Right ventricle myocardium inferior (tissue), 1 donor: Measurements from ENCODE around the gene ZXDC. TPM values are rescaled to one million over a fixed set of nuclear protein-coding genes. Genes with fewer than 3 reads are reported as not detected.

Source experiments
- ATAC-seq: fragments of 200-7000 bp; cut with Tn5 transposase; one replicate; pipeline ENCODE4 v1.9.1; 2020; ENCODE audit warnings: mild to moderate bottlenecking, moderate library complexity
- DNase-seq: peaks from one replicate; pipeline ENCODE4 v3.0.0; 2021; ENCODE audit errors: missing footprints
- intact Hi-C: fragments of 100-400 bp; cut with DNase I; formaldehyde crosslinking; loops from one replicate; pipeline ENCODE4 v1.11.0; 2022
- total RNA-seq: library from RNA; stranded (reverse); fragmentation: NEBNext Ultra II Directional; extraction: Animal tissue kit (Norgen Biotek cat#: 25700); gene quantifications from one replicate; pipeline ENCODE4 v1.2.1, GENCODE V29; 2021
- donor health status: DM: no; HTN: yes; CAD: no; lungs with severe emphysema.

ZXDC gene
- total RNA-seq, 1 donor from 2014 or later, result 15.9 TPM

DNA sequence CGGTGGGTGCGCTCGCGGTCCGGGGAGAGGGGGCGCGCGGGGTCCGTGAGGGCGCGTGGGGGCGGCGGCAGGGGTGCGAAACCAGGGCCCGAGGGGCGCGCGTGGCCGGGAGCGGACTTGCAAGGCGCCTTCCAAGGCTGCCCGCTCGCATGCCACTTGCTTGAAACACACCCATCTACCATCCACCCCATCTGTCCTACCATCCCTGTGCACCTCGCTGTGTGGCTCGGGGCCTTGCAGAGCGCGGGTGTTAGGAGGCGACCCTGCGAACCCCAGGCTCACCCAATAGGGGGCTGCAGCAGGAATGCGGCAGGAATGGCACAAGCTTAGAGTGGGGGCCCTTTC, 80.7 kb downstream of the ZXDC start:
- intact Hi-C loops, result no loop called here
- ATAC-seq (no peak), DNase-seq (peak; percentile 37)

- peak; percentile 76 for DNase-seq
- intact Hi-C loops, result no loop called here
- ATAC-seq, result peak; percentile 50
Observed at GRCh38 chr3:126394179-126394976, 81.3 kb downstream of the ZXDC start, which contains the start of gene CFAP100. Gene CFAP100, plus strand, starts transcription at chr3:126394909. Its CDS starts 1,092 bp downstream, at chr3:126396001.

DNA sequence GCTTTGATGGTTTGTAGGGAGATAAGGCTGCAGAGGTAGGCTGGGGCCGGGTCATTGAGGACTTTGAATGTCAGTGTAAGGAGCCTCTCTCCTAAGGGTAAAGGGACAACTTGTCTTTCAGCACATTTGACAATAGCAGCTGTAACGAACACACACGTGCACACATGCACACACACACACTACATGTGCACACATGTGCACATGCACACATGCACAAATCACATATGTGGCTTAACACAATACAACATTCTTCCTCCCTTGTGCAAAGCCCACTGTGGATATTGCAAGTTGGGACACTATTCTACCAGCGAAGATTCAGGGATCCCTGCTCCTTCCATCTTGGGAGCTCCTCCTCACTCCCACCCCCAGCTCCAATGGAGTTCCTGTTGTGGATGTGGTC, 82.1 kb downstream of the ZXDC start:
- ATAC-seq (no peak), DNase-seq (peak; percentile 37)
- intact Hi-C loops, result no loop called here

DNA sequence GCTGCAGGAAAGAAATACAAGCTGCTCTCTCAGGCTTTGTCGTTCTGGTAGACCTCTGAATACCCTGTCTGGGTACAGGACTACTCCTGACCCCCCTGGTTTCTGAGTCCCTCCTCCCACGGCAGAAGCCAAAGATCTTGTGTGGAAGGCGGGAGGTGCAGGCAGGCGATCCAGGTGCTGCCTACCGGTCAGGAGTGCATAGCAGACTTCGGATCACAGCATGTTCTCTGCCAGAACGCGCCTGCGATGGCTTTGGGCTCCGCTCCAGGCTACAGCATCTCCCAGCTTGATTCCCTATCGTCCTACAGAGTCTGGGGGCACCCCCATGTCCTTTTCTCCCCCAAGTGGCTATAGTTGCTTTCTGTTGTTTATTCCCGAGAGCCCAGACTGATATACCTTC, 83.4 kb downstream of the ZXDC start:
- DNase-seq, result no peak
- no peak for ATAC-seq
- intact Hi-C loops, result no loop called here

GRCh38 chr3:126391631-126392030, 84.1 kb downstream of the ZXDC start:
- ATAC-seq (no peak), DNase-seq (no peak)
- intact Hi-C loops, result no loop called here

- intact Hi-C loops, result no loop called here
- peak; percentile 34 for DNase-seq
- ATAC-seq, result no peak
Observed at GRCh38 chr3:126390751-126391150, 84.9 kb downstream of the ZXDC start.

DNA sequence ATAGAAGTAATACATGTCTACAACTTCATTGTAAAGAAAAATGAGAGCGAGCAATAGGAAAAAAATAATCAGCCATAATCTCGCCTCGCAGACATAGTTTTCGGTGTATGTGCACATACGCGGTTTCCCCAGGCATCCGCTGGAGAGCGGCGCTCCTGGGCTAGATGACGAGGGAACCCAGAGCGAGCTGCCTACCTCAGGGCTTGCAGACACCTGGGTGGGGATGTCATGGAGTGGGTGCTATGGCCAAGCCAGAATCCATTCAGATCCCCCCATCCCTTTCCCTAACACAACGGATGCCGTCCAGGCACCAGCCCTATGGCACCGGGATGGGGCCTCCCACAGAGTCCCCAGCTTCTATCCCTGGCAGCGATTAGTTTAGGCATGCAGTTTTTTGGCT, 85.5 kb downstream of the ZXDC start:
- intact Hi-C loops, result no loop called here
- DNase-seq, result peak; percentile 42
- ATAC-seq, result no peak

GRCh38 chr3:126389794-126390146, 85.9 kb downstream of the ZXDC start:
- ATAC-seq (peak; percentile 1), DNase-seq (no peak)
- intact Hi-C loops, result loop anchor here (1.0 to 2.0 kb wide), 4 partner anchors 33 to 255 kb away; partner anchors contain the start of gene KLF15

DNA sequence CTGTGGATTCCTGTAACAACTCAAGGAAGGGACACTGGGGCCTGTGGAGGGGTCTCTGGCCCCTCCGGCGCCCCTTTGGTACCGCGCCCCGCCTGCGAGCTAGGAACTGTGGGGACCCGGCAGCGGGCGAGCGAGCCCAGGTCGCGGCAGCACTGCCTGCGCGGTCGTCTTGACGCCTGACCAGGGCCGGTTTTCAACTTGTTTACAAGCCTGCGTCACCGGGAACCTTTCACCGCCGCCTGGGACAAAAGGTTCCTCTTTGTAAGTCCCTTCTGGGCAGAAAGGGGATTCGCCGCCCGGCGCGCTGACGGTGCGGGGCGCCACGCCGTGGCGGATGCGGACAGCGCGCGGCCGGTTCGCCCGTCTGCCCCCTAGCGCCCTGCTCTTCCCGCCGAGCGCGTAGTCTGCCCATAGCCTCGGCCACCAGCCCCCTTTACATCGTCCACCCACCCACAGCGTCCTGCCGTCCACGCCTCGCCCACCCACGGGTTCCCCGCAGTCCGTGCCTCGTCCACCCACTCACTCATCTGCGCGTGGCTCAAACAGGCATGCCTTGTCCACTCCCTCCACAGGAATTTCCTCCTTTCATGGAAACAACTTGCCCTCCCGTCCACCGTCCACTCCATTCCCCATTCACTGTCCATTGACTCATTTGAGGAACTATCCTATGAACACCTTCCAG, 86.4 kb downstream of the ZXDC start:
- ATAC-seq, result peak; percentile 97
- peak; percentile 95 for DNase-seq
- intact Hi-C loops, result loop anchor here (1.0 to 2.0 kb wide), 4 partner anchors 32 to 255 kb away; partner anchors contain the start of gene KLF15

Other genes starting within 250 kb of the ZXDC start
- gene KLF15, start 118.5 kb downstream of the ZXDC start, total RNA-seq, result 33.0 TPM
- gene CFAP100, start 81.0 kb downstream of the ZXDC start, total RNA-seq, result not detected
- gene UROC1, start 41.9 kb upstream of the ZXDC start, total RNA-seq, result not detected
- 0.60 TPM for gene CHST13, start 48.3 kb upstream of the ZXDC start, total RNA-seq
- not detected for gene C3orf22, start 83.0 kb upstream of the ZXDC start, total RNA-seq
- 3.5 TPM for gene TXNRD3, start 179.2 kb upstream of the ZXDC start, total RNA-seq
- gene CHCHD6, start 228.3 kb upstream of the ZXDC start, total RNA-seq, result 11.7 TPM